ENCODE data around the gene NPTXR. TPM values are rescaled to one million over a fixed set of nuclear protein-coding genes. Genes with fewer than 3 reads are reported as not detected.

Gene NPTXR
- total and polyA plus RNA-seq, 4 donors: 0.05 to 0.45 (median 0.16) TPM

DNA sequence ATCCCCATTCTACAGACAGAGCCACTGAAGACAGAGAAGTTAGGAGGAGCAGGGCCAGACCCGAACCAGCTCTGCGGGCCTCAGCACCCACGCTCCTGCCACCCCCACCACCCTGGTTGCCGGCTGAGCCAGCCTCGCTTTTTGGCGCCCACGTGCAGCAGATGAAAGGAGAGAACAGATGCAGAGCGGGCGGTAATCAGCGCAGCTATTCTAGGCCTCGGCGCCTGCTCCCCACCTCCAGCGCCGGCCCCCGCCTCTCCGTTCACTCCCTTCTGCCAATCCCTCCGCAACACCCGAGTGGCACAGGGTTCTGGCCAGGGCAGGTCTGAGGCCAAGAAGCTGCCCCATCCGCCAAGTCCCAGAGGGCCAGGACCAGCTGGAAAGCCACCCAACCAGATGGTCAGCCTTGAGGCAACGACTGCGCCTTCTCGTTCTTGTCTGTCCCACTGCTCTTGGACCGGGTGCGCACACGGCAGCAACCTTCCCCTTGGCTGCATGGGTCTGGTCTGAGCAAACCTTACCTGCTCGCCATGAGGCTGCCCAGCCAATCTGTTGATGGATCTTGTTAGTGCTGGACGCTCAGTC is 66.6 kb downstream of the NPTXR start:
- no peak for DNase-seq (ENCODE audit: low spot score)
- Histone ChIP-seq H3K27me3 (ENCODE audit: control insufficient read depth in 4 of 4, insufficient read depth in 4 of 4, low read length in 3 of 4) (no peaks in the 10 kb centered on the region), H3K4me3 (ENCODE audit: low read depth in 1 of 3, low read length in 3 of 3) (no peak overlapping the region), H3K9me3 (ENCODE audit: control insufficient read depth in 4 of 4, low read length in 3 of 4) (no peaks in the 10 kb centered on the region), H3K9ac (ENCODE audit: low read depth in 1 of 2, low read length in 2 of 2) (no peak overlapping the region), H3K36me3 (ENCODE audit: control insufficient read depth in 4 of 4, insufficient read depth in 3 of 4, low read depth in 1 of 4, low read length in 3 of 4) (peaks cover 0 to 11% (median 4%) of the 10 kb centered on the region in 4 donors), H3K4me1 (ENCODE audit: control insufficient read depth in 4 of 4, insufficient read depth in 4 of 4, low read length in 3 of 4) (no peaks in the 10 kb centered on the region), H3K27ac (ENCODE audit: low read depth in 1 of 2, low read length in 2 of 2) (no peak overlapping the region)
- no peak for TF ChIP-seq HNF4G (IDR thresholded peaks at IDR 0.05)
- TF ChIP-seq FOXA2 (IDR thresholded peaks at IDR 0.05): no peak
- TF ChIP-seq SP1 (IDR thresholded peaks at IDR 0.05): no peak
- TF ChIP-seq, protein P1, sequence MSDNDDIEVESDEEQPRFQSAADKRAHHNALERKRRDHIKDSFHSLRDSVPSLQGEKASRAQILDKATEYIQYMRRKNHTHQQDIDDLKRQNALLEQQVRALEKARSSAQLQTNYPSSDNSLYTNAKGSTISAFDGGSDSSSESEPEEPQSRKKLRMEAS (IDR thresholded peaks at IDR 0.05): no peak
- TF ChIP-seq GABPA (IDR thresholded peaks at IDR 0.05 in 1 of 2, conservative IDR thresholded peaks at IDR 0.05 in 1 of 2): no peak
- no peak for TF ChIP-seq NR2F2 (IDR thresholded peaks at IDR 0.05)
- TF ChIP-seq, protein P2, sequence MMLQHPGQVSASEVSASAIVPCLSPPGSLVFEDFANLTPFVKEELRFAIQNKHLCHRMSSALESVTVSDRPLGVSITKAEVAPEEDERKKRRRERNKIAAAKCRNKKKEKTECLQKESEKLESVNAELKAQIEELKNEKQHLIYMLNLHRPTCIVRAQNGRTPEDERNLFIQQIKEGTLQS (IDR thresholded peaks at IDR 0.05): no peak
- WGBS: 97% methylated on average over 27 of the region's 27 CpGs

DNA sequence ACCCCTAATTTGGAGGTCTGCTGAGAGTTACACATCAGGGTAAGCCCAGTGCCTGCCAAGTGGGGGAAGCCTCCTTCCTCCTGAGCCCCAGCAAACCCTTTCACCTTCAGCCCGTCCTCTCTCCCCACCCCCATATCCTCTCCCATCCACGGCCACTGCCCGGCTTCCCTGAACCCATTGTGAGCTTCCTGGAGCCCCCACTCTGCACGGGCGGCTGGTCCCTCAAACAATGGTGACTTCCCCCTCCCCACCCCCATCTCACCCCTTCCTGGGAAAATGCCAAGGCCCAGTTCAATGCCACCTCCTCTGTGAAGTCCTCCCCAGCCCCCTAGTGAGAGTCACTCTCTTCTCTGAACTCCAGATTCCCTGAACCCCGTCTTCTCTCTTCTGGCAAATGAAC is 67.7 kb downstream of the NPTXR start:
- H3K9me3 ChIP-seq (ENCODE audit: control insufficient read depth in 4 of 4, low read length in 3 of 4): no peaks in the 10 kb centered on the region
- no peak overlapping the region for H3K4me3 ChIP-seq (ENCODE audit: low read depth in 1 of 3, low read length in 3 of 3)
- WGBS: 68% methylated on average over 6 of the region's 6 CpGs
- H3K27ac ChIP-seq (ENCODE audit: low read depth in 1 of 2, low read length in 2 of 2): no peak overlapping the region
- H3K27me3 ChIP-seq (ENCODE audit: control insufficient read depth in 4 of 4, insufficient read depth in 4 of 4, low read length in 3 of 4): no peaks in the 10 kb centered on the region
- H3K4me1 ChIP-seq (ENCODE audit: control insufficient read depth in 4 of 4, insufficient read depth in 4 of 4, low read length in 3 of 4): no peaks in the 10 kb centered on the region
- TF ChIP-seq RXRA (IDR thresholded peaks at IDR 0.05) (no peak), RAD21 (IDR thresholded peaks at IDR 0.05) (no peak), GABPA (IDR thresholded peaks at IDR 0.05 in 1 of 2, conservative IDR thresholded peaks at IDR 0.05 in 1 of 2) (no peak), SP1 (IDR thresholded peaks at IDR 0.05) (no peak), JUND (IDR thresholded peaks at IDR 0.05) (no peak), YY1 (IDR thresholded peaks at IDR 0.05) (no peak), NR2F2 (IDR thresholded peaks at IDR 0.05) (no peak), TAF1 (conservative IDR thresholded peaks at IDR 0.05) (no peak), HNF4G (IDR thresholded peaks at IDR 0.05) (no peak), FOXA2 (IDR thresholded peaks at IDR 0.05) (no peak)
- TF ChIP-seq, protein P3, sequence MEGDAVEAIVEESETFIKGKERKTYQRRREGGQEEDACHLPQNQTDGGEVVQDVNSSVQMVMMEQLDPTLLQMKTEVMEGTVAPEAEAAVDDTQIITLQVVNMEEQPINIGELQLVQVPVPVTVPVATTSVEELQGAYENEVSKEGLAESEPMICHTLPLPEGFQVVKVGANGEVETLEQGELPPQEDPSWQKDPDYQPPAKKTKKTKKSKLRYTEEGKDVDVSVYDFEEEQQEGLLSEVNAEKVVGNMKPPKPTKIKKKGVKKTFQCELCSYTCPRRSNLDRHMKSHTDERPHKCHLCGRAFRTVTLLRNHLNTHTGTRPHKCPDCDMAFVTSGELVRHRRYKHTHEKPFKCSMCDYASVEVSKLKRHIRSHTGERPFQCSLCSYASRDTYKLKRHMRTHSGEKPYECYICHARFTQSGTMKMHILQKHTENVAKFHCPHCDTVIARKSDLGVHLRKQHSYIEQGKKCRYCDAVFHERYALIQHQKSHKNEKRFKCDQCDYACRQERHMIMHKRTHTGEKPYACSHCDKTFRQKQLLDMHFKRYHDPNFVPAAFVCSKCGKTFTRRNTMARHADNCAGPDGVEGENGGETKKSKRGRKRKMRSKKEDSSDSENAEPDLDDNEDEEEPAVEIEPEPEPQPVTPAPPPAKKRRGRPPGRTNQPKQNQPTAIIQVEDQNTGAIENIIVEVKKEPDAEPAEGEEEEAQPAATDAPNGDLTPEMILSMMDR (IDR thresholded peaks at IDR 0.05; ENCODE audit: low read depth, low read length, missing input control): no peak
- TF ChIP-seq, protein P4, sequence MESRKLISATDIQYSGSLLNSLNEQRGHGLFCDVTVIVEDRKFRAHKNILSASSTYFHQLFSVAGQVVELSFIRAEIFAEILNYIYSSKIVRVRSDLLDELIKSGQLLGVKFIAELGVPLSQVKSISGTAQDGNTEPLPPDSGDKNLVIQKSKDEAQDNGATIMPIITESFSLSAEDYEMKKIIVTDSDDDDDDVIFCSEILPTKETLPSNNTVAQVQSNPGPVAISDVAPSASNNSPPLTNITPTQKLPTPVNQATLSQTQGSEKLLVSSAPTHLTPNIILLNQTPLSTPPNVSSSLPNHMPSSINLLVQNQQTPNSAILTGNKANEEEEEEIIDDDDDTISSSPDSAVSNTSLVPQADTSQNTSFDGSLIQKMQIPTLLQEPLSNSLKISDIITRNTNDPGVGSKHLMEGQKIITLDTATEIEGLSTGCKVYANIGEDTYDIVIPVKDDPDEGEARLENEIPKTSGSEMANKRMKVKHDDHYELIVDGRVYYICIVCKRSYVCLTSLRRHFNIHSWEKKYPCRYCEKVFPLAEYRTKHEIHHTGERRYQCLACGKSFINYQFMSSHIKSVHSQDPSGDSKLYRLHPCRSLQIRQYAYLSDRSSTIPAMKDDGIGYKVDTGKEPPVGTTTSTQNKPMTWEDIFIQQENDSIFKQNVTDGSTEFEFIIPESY (IDR thresholded peaks at IDR 0.05): no peak
- TF ChIP-seq, protein P2 (IDR thresholded peaks at IDR 0.05): no peak
- H3K9ac ChIP-seq (ENCODE audit: low read depth in 1 of 2, low read length in 2 of 2): no peak overlapping the region
- DNase-seq (ENCODE audit: low spot score): no peak
- peaks cover 0 to 11% (median 3%) of the 10 kb centered on the region in 4 donors for H3K36me3 ChIP-seq (ENCODE audit: control insufficient read depth in 4 of 4, insufficient read depth in 3 of 4, low read depth in 1 of 4, low read length in 3 of 4)

All from liver (tissue), 9 donors.